Liver (tissue), 9 donors: ENCODE data around the gene C4orf17. TPM values are rescaled to one million over a fixed set of nuclear protein-coding genes. Genes with fewer than 3 reads are reported as not detected.
"Not testable (repeated sequence)": the region's sequence is repeated elsewhere in the genome, so short reads cannot be mapped to it uniquely, and the experiment has no call there.

Source experiments
- DNase-seq: peaks from one replicate; pipeline ENCODE4 v3.0.0-alpha.2; 2017; ENCODE audit warnings: low spot score
- H3K27ac ChIP-seq, 2 donors: one replicate each; pipeline ENCODE4 v1.7.0; 2013; ENCODE audit warnings: inconsistent platforms in 2 of 2, low read length in 2 of 2, control low read depth in 1 of 2, low read depth in 1 of 2, mild to moderate bottlenecking in 1 of 2
- H3K27me3 ChIP-seq, 4 donors: one replicate each; pipeline versions ENCODE4 v1.6.1 to v1.7.0; 2013; ENCODE audit warnings: low read length in 3 of 4, inconsistent platforms in 1 of 4, mild to moderate bottlenecking in 1 of 4, moderate library complexity in 1 of 4; ENCODE audit not compliant: control insufficient read depth in 4 of 4, insufficient read depth in 4 of 4
- H3K36me3 ChIP-seq, 4 donors: one replicate each; pipeline versions ENCODE4 v1.6.1 to v1.7.0; 2013; ENCODE audit warnings: low read length in 3 of 4, mild to moderate bottlenecking in 3 of 4, low read depth in 1 of 4, moderate library complexity in 1 of 4; ENCODE audit not compliant: control insufficient read depth in 4 of 4, insufficient read depth in 3 of 4
- H3K4me1 ChIP-seq, 4 donors: one replicate each; pipeline versions ENCODE4 v1.6.1 to v1.7.0; 2013; ENCODE audit warnings: low read length in 3 of 4, mild to moderate bottlenecking in 3 of 4, moderate library complexity in 1 of 4; ENCODE audit not compliant: control insufficient read depth in 4 of 4, insufficient read depth in 4 of 4
- H3K4me3 ChIP-seq, 3 donors: one replicate each; pipeline versions ENCODE4 v1.6.1 to v1.7.0; 2013; ENCODE audit warnings: low read length in 3 of 3, control low read depth in 1 of 3, low read depth in 1 of 3, mild to moderate bottlenecking in 1 of 3
- H3K9ac ChIP-seq, 2 donors: one replicate each; pipeline ENCODE4 v1.7.0; 2013; ENCODE audit warnings: low read length in 2 of 2, mild to moderate bottlenecking in 2 of 2, moderate library complexity in 2 of 2, control low read depth in 1 of 2, low read depth in 1 of 2
- H3K9me3 ChIP-seq, 4 donors: one replicate each; pipeline versions ENCODE4 v1.6.1 to v1.7.0; 2013; ENCODE audit warnings: low read length in 3 of 4; ENCODE audit not compliant: control insufficient read depth in 4 of 4
- EGR1 ChIP-seq, 2 donors: IDR thresholded peaks; 2 replicates each; pipeline ENCODE4 v1.6.1; 2016 to 2018; ENCODE audit warnings: antibody characterized with exemption in 2 of 2, low read depth in 2 of 2
- GABPA ChIP-seq, 2 donors: IDR thresholded peaks in 1 of 2; conservative IDR thresholded peaks in 1 of 2; 2 replicates each; pipeline ENCODE4 v1.6.1; 2016; ENCODE audit warnings: antibody characterized with exemption in 2 of 2, mild to moderate bottlenecking in 1 of 2, moderate library complexity in 1 of 2
- HNF4A ChIP-seq, 2 donors: conservative IDR thresholded peaks; 2 replicates each; pipeline ENCODE4 v1.6.1; 2016; ENCODE audit warnings: antibody characterized with exemption in 2 of 2, mild to moderate bottlenecking in 2 of 2
- NR2F2 ChIP-seq: IDR thresholded peaks from 2 replicates; pipeline ENCODE4 v1.6.1; 2016; ENCODE audit warnings: antibody characterized with exemption
- REST ChIP-seq: IDR thresholded peaks from 2 replicates; pipeline ENCODE4 v1.6.1; 2016; ENCODE audit warnings: antibody characterized with exemption, mild to moderate bottlenecking
- RXRA ChIP-seq, 2 donors: IDR thresholded peaks; 2 replicates each; pipeline ENCODE4 v1.6.1; 2017 to 2018; ENCODE audit warnings: antibody characterized with exemption in 2 of 2, mild to moderate bottlenecking in 1 of 2
- SP1 ChIP-seq: IDR thresholded peaks from 2 replicates; pipeline ENCODE4 v1.6.1; 2018; ENCODE audit warnings: antibody characterized with exemption, mild to moderate bottlenecking
- TAF1 ChIP-seq: conservative IDR thresholded peaks from 2 replicates; pipeline ENCODE4 v1.6.1; 2016; ENCODE audit warnings: antibody characterized with exemption, mild to moderate bottlenecking
- YY1 ChIP-seq: IDR thresholded peaks from 2 replicates; pipeline ENCODE4 v1.6.1; 2016; ENCODE audit warnings: antibody characterized with exemption, mild to moderate bottlenecking
- WGBS: extraction: QIAGEN DNeasy Blood & Tissue Kit; methylation state at CpG from one replicate; pipeline ENCODE4 v1.1.7; 2013; 5-methylcytosine and 5-hydroxymethylcytosine counted together
- polyA plus RNA-seq, 2 donors: library from polyadenylated mRNA; stranded (reverse) in 1 of 2; unstranded in 1 of 2; fragments of 200-250 nt in 1 of 2; fragments of >200 nt in 1 of 2; fragmentation: Nextera tagmentation in 1 of 2; extraction: Ambion mirVana in 1 of 2; gene quantifications; one replicate each; pipeline versions ENCODE4 v1.2.1 to v1.2.3, GENCODE V29; 2013 to 2015
- total RNA-seq, 2 donors: library from RNA; depleted of rRNA; stranded (reverse); fragments of >200 nt; gene quantifications; one replicate each; pipeline ENCODE4 v1.2.3, GENCODE V29; 2014
- donor health status: healthy.
- donor health status: healthy.
- donor health status: healthy.
- donor health status: healthy.
- donor health status: healthy.

The C4orf17 gene
- total and polyA plus RNA-seq, 4 donors = not detected

- H3K4me1 ChIP-seq = no peaks in the 10 kb centered on the region
- H3K36me3 ChIP-seq = no peaks in the 10 kb centered on the region
- H3K4me3 ChIP-seq = no peak overlapping the region
- no peak for DNase-seq
- 66% methylated on average over 3 of the region's 3 CpGs for WGBS
- H3K9ac ChIP-seq = no peak overlapping the region
- H3K27me3 ChIP-seq = no peaks in the 10 kb centered on the region
- no peak overlapping the region for H3K27ac ChIP-seq
- no peaks in the 10 kb centered on the region for H3K9me3 ChIP-seq
- TF ChIP-seq GABPA (IDR thresholded peaks at IDR 0.05 in 1 of 2, conservative IDR thresholded peaks at IDR 0.05 in 1 of 2) (no peak), REST (no peak), RXRA (IDR thresholded peaks at IDR 0.05) (no peak), NR2F2 (no peak)
Observed at GRCh38 chr4:99529956-99530355, 19.1 kb downstream of the C4orf17 start.

GRCh38 chr4:99534699-99535098, 23.9 kb downstream of the C4orf17 start:
- not testable (repeated sequence) for H3K36me3 ChIP-seq, H3K9me3 ChIP-seq, H3K9ac ChIP-seq, DNase-seq, H3K27me3 ChIP-seq, H3K4me3 ChIP-seq, H3K27ac ChIP-seq
- H3K4me1 ChIP-seq = peaks cover 3 to 12% (median 9%) of the 10 kb centered on the region in 4 donors
- 95% methylated on average over 3 of the region's 3 CpGs for WGBS

- Histone ChIP-seq H3K27me3 (no peaks in the 10 kb centered on the region), H3K27ac (no peak overlapping the region), H3K9ac (no peak overlapping the region), H3K36me3 (no peaks in the 10 kb centered on the region), H3K9me3 (no peaks in the 10 kb centered on the region), H3K4me3 (no peak overlapping the region), H3K4me1 (peaks cover 3 to 12% (median 9%) of the 10 kb centered on the region in 4 donors)
- no peak for TF ChIP-seq TAF1
- no peak for DNase-seq
- WGBS = 85% methylated on average over 2 of the region's 2 CpGs
Observed at GRCh38 chr4:99536271-99536670, 25.4 kb downstream of the C4orf17 start.

GRCh38 chr4:99536848-99537247, 26.0 kb downstream of the C4orf17 start:
- no peaks in the 10 kb centered on the region for H3K27me3 ChIP-seq
- H3K4me3 ChIP-seq = no peak overlapping the region
- no peaks in the 10 kb centered on the region for H3K36me3 ChIP-seq
- no peaks in the 10 kb centered on the region for H3K9me3 ChIP-seq
- peaks cover 3 to 12% (median 9%) of the 10 kb centered on the region in 4 donors for H3K4me1 ChIP-seq
- H3K9ac ChIP-seq = no peak overlapping the region
- no peak overlapping the region for H3K27ac ChIP-seq
- no peak for DNase-seq
- TF ChIP-seq NR2F2 (peak; percentile 28), HNF4A (conservative IDR thresholded peaks at IDR 0.05) (peak; percentile 3 to 21), YY1 (no peak), TAF1 (no peak), RXRA (IDR thresholded peaks at IDR 0.05) (peak; percentile 30 to 61), SP1 (peak; percentile 28), EGR1 (IDR thresholded peaks at IDR 0.05; ENCODE audit: low read depth in 2 of 2) (no peak), GABPA (IDR thresholded peaks at IDR 0.05 in 1 of 2, conservative IDR thresholded peaks at IDR 0.05 in 1 of 2) (no peak)
- 31% methylated on average over 2 of the region's 2 CpGs for WGBS
